NCI-H524 treated with DMSO at 0.1 percent for 48 hours (cell line): ENCODE data around the gene NIPA2.

Experiments used
- DNase-seq: peaks from one replicate; lab custom pipeline; 2025; lab: John Stamatoyannopoulos, UW

The NIPA2 gene

DNA sequence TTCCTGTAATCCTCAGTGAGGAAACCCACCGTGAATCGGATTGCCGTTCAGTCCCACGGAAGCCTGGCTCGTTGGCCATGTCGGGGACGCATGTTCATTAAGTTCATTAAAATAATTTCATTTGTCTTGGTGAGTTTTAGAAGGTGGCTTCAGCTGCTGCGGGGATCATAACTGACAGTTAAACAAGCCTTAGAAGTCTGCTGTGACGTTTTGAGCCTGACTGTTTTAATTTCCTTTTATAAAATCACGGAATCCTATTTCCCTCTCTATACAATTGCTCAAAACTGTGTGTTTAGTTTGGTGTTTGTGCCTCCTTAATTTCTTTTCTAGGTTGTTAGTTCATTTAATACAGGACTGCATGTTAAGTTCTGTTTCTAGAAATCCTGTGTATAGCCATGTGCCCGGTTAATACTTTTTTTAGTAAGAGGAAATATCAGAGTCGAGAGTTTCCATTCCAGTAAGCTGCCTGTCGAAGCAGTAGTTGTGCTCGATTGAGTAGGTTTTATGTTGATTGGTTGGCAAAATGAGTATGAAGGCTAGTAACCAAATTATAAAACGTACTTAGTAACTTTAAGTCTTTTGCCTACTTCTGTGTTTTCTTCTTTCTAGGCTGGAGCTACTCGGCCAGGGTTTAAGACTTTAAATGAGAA lies 705 bp downstream of the NIPA2 start:
- no peak for DNase-seq

DNA sequence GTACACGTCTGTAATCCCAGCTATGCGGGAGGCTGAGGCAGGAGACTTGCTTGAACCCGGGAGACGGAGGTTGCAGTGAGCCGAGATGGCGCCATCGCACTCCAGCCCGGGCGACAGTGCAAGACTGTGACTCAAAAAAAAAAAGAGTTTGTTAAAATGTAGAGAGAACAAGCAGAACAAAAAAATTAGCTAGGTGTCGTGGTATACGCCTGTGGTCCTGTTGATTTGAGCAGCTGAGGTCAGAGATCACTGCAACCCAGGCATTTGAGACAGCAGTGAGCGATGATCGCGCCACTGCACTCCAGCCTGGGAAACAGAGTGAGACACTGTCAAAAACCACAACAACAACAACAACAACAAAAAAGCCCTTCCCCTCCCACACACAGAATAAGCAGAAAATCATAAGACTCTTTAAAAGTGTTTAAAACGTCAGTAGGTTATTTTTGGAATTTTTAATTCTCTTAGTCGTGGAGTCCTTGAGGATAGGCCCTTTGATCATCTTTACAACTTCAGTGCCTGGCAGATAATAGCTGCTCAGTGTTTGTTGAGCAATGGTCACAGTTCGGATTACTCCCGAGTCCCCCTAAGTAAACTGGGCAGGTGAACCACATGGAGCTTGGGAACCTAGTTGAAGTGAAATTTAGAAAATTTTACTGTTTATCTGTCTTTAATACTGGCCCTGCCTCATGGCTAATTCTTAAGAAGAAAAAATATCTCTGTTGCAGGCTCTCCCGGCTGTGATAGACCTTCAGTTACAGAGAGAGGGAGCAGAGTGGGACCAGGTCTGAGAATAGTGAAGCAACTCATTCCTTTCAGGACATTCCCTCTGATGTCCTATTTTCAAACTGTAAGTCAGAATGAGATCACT lies 6.2 kb downstream of the NIPA2 start:
- DNase-seq, result no peak

DNA sequence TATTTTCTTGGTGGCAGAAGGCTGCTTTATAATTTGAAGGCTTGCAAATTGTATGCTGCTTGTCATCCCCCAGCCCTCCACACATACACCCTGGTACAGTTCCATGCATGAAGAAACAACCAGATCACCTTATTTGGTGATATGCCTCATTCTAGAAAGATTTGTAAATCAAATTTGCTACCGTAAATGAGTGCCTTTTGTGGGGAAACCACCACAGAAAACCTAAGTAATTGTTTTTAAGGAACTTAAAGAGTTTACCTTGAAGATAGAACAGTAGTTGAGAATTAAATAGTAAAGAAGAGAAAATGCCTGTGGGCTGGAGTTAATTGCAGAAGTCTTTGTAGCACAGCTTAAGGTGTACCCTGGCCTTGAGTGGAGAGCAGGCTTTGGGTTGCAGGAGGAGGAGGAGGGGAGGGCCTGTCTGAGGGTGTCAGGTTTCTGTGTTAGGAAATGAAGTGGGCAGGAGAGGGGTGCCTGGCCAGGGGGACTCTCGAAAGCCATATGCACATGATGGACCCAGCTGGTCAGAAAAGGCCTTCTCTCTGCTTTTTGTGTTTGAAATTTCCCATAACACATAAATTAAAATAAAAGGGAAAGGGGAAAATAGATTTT lies 6.9 kb downstream of the NIPA2 start:
- DNase-seq, result peak; percentile 81

DNA sequence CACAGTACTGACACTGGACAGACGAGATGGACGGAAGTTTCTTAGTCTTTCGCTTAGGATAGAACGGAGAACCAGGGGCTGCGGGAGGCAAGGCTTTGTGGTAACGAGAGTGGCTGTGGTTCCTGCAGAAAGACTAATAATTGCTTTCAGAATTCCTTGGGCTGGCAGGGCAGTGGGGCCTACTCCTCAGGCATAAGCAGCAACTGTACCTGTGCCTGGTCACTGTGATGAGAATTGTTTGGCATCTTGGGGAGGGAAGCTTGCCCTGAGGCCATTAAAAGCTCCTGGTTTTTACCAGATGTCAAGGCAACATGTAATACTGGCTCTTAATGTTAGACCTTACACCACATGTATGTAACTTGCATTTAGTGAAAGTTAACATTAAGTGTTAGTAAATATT lies 7.6 kb downstream of the NIPA2 start:
- no peak for DNase-seq

DNA sequence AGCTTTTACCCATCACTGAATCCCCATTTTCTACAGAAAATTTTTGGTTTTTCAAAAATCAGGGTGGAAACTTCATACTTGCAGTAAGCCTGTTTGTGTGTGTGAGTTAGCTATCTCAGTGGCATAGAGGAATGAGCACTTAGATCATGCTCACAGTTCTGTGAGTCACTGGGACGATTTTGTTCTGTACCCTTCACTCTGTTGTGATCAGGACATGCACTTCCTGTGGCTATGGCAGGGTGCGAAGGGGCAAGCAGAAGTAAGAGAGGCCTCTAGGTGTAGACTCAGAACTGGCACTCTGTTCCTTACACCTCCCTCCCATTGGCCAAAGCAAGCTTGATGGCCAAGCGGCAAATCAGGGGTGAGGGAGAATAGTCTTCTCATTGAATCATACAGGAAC lies 11.6 kb downstream of the NIPA2 start:
- no peak for DNase-seq

DNA sequence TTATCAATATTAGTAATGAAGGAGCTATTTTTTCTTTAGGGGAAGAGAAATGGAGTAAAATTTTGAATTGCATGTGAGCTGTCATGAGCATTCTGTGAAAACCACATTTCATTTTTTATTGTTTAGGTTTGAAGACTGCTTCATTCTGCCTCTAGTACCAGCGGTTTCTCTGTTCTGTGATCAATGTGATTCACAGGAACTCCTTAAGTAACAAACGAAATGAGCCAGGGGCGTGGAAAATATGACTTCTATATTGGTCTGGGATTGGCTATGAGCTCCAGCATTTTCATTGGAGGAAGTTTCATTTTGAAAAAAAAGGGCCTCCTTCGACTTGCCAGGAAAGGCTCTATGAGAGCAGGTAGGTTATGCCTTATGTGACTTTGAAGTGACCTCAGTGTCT lies 13.0 kb downstream of the NIPA2 start:
- DNase-seq, result no peak

DNA sequence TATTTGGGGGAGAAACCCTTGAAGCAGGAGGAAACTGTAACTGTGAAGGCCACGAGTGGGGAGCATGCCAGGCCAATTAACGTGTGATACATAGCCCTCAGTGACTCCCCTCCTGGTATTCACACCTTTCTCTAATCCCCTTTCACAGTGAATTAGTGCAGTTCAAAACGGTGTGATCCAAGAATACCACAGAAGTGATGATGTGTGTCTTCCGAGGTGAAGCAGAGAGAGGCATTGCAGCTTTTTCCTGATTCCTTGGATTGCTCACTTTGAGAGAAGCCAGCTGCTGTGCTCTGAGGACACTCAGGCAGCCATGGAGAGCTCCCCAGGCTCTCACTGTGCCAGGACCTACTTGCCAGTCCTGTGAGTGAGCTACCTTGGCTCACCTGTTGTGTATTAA lies 17.3 kb downstream of the NIPA2 start:
- DNase-seq, result no peak

DNA sequence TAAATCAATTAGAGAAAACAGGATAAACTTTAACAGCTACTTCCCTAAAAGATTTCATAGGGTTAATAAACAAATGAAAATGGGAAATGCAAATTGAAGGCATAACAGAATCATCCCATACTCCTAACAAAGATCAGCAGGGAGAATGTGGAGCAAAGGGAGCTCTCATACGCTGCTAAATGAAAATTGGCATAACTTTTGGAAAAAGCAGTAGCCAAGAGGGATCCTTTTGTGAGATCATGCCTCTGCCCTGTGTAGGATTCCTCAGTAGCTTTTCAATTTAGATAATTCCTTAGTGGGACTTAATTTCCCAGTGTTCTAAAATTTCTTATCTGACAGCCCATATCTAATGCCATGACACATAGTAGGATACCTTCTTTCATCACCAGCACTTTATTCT lies 18.2 kb downstream of the NIPA2 start:
- DNase-seq, result no peak

DNA sequence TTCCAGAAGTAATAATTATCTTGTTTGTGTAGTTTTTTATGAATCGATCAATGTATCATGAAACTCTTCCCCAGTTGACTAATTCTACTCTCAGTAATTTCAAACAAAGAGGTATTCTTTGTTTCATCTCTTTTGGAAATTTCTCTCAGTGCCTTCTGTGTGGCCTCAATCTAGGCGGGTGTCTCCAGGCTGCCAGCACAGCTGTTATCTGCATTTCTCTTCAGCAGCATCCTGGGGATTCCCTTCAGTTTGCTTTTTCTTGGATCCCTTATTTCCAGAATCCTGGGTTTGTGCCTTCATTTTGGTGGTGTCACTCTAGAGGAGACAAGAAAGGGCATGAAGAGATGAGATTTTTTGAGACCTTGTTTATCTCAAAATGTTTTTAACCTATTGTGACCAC lies 22.7 kb downstream of the NIPA2 start:
- no peak for DNase-seq

DNA sequence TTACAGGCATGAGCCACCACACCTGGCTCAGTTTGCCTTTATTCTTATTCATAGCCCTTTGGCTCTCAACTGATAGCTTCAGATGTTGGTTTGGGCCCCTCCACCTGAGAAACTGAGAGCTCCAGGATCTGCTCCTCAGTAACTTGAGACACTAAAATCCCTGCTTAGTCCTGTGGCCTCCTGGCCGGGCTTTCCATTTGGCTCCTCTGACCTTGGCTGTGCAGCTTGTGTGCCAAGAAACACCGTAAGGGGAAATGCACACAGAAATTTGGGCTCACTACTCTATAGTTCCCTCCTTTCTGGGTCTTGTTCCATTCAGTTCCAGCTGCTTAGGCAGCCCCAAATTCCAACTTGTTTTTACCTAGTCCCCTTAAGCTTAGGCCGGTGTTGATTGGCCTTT lies 24.9 kb downstream of the NIPA2 start:
- DNase-seq, result no peak

DNA sequence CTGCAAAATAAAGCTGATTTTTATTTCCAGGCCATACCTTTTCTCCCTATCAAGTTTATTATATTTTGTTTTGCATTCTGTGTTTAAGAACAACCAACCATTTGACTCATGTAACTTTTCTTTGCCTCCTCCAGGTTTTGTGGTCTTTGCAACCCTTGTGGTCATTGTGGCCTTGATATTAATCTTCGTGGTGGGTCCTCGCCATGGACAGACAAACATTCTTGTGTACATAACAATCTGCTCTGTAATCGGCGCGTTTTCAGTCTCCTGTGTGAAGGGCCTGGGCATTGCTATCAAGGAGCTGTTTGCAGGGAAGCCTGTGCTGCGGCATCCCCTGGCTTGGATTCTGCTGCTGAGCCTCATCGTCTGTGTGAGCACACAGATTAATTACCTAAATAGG lies 27.6 kb downstream of the NIPA2 start:
- DNase-seq, result no peak

DNA sequence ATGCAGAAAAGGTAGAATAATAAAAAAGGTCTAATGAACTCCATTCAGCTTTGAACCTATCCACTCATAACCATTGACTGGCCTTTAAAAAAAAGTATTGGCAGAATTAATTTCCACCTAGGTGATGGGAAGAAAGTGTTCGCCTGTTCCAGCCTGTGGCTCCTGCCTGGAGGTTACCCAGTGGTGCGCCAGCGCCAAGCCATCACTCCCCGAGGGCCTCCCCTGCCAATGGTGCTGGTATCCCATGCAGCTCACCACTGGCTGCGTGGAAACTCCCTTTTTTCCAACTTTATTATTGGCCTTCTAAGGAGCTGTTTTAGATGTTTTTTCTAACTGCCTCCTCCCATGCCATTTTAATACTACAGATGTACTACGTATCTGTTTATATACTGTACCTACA lies 29.4 kb downstream of the NIPA2 start:
- DNase-seq, result no peak

DNA sequence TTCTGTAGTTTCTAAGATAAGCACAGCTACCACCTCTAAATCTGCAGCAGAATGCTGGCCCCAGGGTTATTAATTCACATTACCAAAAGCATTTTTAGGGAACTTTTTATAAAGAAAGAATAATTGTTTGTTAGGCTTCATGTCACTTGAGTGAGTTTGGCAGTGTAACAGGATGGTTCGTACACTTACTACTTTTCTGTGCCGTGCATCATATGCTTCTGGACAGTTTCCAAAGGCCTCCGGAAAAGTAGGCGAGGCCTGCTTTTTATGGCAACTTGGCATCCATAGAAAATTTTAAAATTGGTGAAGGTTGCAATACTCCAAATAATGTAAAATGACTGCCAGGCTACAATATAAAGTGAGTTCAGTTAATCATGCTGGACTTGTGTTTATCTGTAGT lies 30.0 kb downstream of the NIPA2 start:
- no peak for DNase-seq

DNA sequence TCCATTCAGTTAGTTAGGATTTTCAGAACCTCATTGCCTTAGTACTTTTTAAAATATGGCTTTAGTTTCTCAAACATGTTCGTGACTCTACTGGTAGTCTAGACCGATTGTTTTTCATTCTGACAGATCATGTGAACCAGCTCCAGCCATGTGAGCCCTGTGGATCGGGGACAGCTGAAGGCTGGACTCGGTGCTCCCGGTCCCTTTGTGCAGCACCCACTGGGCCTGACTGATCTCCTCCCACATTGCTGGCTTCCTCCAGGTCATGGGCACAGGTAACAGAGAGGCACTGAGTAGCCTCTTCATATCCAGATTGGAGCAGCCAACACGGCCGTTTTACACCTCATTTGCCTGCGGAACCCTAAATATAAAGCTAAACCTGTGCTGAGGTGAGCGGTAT lies 30.5 kb downstream of the NIPA2 start:
- no peak for DNase-seq

DNA sequence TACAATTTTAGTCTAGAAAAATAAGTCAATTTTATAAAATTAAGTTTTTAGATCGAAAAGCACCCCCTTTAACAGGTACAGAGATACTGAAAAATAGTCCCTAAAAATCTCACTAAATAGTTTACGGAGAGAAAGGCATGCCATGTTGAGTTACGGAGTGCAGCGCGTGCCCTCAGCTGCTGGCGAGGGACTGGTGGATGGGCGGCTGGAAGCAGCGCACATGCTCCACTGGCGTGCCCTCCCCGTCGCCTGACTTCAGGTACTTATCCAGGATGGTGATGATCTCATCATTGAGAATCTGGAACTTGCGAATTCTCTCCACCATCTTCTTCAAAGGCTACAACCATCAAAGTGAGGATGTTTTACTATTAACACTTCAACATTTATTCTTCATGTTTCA lies 31.4 kb downstream of the NIPA2 start:
- no peak for DNase-seq

DNA sequence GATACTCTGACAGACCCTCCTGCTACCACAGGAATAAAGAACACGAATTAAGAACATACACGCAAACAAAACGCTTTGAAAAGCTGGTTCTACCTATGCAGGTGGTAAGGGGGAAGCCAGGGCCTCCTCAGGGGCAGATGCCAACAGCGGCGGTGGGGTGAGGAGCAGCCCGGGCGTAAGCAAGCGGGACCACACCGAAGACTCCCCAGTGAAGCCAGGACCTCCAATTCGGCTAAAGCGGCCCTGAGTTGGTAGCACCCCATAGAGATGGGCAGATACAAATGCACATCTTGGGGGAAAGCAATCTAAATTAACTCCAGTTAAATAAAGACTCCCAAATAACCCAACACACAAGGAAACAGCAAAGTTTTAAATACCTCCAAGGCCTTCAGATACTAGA lies 32.4 kb downstream of the NIPA2 start:
- DNase-seq, result no peak

DNA sequence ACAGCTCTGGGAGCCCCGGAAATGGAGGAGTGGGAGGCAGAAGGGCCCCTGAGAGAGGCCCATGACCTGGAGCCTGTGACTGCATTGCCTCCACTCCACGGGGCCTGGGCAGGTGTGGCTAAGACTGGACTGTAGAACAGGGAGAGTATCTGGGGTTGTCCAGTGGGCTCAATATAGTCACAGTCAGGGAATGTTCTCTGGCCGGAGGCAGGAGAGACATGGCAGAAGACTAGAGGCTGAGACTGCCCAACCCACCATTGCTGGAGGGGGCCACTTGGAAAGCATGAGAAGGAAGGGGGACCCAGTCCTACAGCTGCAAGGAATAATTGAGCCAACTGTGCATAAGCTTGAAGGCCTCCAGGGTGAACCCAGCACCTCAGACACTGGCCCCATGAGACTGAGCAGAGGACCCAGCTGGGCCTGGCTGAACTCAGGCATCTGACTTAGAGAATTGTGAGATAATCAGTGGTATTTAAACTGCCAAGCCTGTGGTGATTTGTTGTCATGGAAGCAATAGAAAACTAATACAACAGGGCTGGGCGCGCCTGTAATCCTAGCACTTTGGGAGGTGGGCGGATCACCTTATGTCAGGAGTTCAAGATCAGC lies 33.1 kb downstream of the NIPA2 start:
- DNase-seq, result no peak

DNA sequence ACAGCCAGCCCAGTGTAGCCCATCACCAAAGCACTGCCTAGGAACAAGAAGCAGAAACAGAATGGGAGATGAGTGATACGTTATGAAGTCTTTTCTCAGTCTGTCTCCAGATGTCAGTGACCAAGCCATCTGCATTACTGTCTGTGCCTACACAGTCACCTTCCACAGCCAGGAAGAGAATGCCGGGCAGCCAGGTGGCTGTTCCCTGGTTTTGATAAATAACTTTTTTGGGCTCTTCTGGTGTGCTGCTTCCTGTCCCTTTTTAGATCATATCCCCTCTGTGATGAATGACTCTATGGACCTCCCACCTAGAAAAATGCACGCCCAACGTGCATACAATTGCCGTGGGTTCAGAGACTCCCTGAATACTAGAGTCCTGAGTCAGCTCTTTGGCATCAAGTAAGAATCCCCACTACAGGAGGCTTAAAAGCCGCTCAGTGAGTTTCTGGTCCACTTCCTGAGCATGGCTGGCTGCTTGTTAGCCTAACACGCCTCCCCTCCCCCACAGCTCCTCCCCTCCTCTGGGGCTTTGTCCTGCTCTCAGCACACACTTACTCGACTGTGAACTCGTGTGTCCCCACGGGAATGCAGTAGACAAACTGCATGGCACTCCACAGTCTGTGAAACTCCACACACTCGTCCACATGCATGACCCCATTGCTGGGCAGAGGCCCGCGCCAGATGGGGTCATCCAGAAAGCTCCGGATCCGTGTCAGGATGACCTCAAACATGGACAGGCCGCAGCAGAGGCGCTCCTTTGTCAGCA lies 34.7 kb downstream of the NIPA2 start:
- no peak for DNase-seq

DNA sequence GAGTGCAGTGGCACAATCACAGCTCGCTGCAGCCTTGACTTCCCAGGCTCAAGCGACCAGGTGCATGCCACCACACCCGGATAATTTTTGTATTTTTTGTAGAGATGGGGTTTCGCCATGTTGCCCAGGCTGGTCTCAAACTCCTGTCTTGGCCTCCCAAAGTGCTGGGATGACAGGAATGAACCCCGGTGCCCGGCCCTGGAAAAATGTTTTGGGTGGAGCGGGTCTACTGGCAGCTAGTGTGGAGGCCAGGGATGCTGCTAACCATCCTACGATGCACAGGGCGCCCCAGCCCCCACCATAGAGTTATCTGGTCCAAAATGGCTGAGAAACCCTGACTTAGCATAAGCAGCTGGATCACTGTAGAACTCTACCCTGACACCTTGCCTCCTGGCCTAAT lies 35.4 kb downstream of the NIPA2 start:
- DNase-seq, result no peak

DNA sequence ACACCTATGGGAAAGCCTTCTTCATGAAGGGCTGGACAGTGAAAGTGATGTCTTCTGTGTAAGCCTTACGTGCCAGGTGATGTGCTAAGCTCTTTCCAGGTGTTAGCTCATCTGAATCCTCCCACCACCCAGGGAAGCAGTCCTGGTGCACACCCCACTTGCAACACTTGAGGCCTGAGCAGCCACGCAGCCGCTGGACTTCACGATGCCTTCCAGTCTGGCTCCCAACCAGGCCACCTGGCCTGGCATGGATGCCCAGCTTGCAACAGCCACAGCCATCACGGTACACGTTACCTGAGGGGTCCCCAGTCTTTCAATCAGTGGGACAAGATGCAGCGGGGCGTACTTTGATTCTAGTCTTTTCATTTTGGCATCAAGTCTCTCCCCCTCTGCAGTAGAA lies 35.8 kb downstream of the NIPA2 start:
- DNase-seq, result no peak

DNA sequence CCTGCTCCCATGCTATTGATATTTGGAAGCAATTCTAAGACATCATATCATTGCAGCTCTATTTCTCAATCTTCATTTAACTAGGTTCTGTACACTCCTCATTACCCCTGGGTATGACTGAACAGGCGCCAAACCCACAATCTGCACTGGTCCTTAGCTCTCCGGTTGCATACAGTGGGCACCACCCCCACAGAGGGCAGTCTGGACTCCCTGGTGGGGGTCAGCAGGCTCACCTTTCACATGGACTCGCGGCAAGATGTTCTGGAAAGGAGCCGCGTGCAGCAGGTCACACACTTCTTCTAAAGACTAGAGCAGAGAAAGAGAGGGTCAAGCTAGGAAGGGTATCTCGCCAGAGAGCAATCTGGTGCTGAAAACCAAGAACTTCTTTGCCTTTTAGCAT lies 36.5 kb downstream of the NIPA2 start:
- DNase-seq, result no peak

DNA sequence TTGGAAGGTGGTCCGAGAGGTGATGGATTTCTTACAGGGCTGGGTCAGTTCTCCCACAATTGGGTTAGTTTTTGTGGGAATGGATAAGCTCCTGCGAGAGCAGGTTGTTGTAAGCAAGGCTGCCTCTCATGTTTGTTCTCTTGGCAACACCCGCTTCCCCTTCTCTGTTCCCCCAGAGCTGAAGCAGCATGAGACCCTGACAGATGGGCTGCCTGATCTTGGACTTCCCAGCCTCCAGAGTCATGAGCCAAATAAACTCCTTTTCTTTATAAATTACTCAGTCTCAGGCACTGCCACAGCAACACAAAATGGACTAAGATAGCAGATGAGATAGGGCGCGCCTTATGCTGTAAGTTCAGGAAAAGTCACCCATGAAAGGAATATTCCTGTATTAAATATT lies 38.7 kb downstream of the NIPA2 start:
- DNase-seq, result no peak
